ENCODE data around the gene B4GALNT4.
"Not testable (repeated sequence)": the region's sequence is repeated elsewhere in the genome, so short reads cannot be mapped to it uniquely, and the experiment has no call there.

GRCh38 chr11:411520-411919 lies 42.2 kb downstream of the B4GALNT4 start:
- not testable (repeated sequence) for TF ChIP-seq CTCF (IDR thresholded peaks at IDR 0.05; ENCODE audit: low read length); EZH2 (optimal IDR thresholded peaks at IDR 0.05; ENCODE audit: low read depth, low read length)
